SW480 (cell line): ENCODE results near the gene IRS2.

ENCODE experiments used
- DNase-seq: peaks from one replicate; pipeline ENCODE4 v3.0.0-alpha.2; 2016; ENCODE audit warnings: low spot score

IRS2 gene

GRCh38 chr13:109703250-109703649 is 83.1 kb downstream of the IRS2 start:
- no peak for DNase-seq
